Measurements from ENCODE around the gene TMPRSS11D.

The TMPRSS11D gene

DNA sequence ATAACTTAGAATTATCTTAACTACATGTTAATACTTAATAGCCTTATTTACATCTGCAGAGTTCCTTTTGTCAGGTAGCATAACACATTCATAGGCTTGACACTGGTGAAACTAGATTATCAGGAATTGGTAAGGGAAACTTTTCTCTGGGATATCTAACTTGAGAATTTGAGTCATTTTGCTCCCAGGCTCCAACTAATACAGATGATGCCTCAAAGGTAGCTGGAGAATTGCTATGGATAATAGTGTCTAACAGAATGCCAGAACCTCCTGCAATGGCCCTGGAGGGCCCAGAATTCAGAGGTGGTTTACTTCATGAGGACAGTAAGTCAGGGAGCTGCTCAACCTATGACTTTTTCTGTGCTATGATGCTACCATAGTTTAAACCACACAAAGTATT is 13.9 kb upstream of the TMPRSS11D start:
- TF ChIP-seq YY1 (IDR thresholded peaks at IDR 0.05; ENCODE audit: low read depth), result no peak
- TF ChIP-seq, protein P1, sequence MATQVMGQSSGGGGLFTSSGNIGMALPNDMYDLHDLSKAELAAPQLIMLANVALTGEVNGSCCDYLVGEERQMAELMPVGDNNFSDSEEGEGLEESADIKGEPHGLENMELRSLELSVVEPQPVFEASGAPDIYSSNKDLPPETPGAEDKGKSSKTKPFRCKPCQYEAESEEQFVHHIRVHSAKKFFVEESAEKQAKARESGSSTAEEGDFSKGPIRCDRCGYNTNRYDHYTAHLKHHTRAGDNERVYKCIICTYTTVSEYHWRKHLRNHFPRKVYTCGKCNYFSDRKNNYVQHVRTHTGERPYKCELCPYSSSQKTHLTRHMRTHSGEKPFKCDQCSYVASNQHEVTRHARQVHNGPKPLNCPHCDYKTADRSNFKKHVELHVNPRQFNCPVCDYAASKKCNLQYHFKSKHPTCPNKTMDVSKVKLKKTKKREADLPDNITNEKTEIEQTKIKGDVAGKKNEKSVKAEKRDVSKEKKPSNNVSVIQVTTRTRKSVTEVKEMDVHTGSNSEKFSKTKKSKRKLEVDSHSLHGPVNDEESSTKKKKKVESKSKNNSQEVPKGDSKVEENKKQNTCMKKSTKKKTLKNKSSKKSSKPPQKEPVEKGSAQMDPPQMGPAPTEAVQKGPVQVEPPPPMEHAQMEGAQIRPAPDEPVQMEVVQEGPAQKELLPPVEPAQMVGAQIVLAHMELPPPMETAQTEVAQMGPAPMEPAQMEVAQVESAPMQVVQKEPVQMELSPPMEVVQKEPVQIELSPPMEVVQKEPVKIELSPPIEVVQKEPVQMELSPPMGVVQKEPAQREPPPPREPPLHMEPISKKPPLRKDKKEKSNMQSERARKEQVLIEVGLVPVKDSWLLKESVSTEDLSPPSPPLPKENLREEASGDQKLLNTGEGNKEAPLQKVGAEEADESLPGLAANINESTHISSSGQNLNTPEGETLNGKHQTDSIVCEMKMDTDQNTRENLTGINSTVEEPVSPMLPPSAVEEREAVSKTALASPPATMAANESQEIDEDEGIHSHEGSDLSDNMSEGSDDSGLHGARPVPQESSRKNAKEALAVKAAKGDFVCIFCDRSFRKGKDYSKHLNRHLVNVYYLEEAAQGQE (IDR thresholded peaks at IDR 0.05; ENCODE audit: low read depth), result no peak
- TF ChIP-seq, protein P2, sequence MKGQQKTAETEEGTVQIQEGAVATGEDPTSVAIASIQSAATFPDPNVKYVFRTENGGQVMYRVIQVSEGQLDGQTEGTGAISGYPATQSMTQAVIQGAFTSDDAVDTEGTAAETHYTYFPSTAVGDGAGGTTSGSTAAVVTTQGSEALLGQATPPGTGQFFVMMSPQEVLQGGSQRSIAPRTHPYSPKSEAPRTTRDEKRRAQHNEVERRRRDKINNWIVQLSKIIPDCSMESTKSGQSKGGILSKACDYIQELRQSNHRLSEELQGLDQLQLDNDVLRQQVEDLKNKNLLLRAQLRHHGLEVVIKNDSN (IDR thresholded peaks at IDR 0.05), result no peak
- no peak for TF ChIP-seq TAF1 (IDR thresholded peaks at IDR 0.05; ENCODE audit: low read depth)
- TF ChIP-seq NFIC (IDR thresholded peaks at IDR 0.05), result no peak
- TF ChIP-seq, protein P3, sequence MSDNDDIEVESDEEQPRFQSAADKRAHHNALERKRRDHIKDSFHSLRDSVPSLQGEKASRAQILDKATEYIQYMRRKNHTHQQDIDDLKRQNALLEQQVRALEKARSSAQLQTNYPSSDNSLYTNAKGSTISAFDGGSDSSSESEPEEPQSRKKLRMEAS (IDR thresholded peaks at IDR 0.05), result no peak
- TF ChIP-seq CREB1 (IDR thresholded peaks at IDR 0.05; ENCODE audit: low read depth), result no peak
- TF ChIP-seq TCF12 (IDR thresholded peaks at IDR 0.05; ENCODE audit: low read depth), result no peak

DNA sequence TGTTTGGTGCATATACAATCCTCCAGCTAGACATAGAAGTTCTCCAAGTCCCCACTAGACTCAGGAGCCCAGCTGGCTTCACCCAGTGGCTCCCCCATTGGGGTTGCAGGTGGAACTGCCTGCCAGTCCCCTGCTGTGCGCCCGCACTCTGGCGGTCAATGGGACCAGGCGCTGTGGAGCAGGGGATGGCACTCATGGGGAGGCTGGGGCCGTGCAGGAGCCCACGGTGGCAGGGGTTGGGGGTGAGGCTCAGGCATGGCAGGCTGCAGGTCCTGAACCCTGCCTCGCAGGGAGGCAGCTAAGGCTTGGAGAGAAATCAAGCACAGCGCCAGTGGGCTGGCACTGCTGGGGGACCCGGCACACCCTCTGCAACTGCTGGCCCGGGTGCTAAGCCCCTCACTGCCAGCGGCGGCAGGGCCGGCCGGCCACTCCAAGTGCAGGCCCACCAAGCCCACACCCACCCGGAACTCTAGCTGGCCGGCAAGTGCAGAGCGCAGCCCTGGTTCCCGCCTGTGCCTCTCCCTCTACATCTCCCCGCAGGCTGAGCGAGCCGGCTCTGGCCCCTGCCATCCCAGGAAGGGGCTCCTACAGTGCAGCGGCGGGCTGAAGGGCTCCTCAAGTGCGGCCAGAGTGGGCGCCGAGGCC is 12.7 kb upstream of the TMPRSS11D start:
- TF ChIP-seq TAF1 (IDR thresholded peaks at IDR 0.05; ENCODE audit: low read depth), result no peak
- TF ChIP-seq NFIC (IDR thresholded peaks at IDR 0.05), result no peak
- TF ChIP-seq YY1 (IDR thresholded peaks at IDR 0.05; ENCODE audit: low read depth), result no peak
- TF ChIP-seq ZBTB7A (IDR thresholded peaks at IDR 0.05; ENCODE audit: low read depth), result no peak
- no peak for TF ChIP-seq RAD21 (IDR thresholded peaks at IDR 0.05; ENCODE audit: low read depth)
- TF ChIP-seq CREB1 (IDR thresholded peaks at IDR 0.05; ENCODE audit: low read depth), result no peak
- TF ChIP-seq EGR1 (IDR thresholded peaks at IDR 0.05), result no peak
- TF ChIP-seq, protein P1 (IDR thresholded peaks at IDR 0.05; ENCODE audit: low read depth), result no peak

DNA sequence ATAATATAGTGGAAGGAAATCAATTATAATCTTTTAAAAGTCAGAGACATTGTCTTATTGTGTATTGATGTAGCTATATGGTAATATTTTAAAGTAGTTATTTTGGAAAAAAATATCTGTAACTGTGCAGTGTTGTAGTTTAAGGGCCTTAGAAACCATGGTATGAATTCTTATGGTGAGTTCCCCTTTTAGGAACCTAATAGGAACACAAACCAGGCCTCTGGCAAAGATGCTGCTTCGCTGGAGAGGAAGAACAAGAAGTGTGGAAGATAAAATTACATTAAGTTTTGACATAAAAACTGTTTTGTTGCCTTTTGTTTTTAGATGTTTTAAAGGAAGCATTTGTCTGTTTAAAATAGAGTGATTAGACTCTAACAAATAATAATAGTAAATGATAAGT is 10.9 kb upstream of the TMPRSS11D start:
- TF ChIP-seq RAD21 (IDR thresholded peaks at IDR 0.05; ENCODE audit: low read depth), result no peak
- no peak for TF ChIP-seq NFIC (IDR thresholded peaks at IDR 0.05)
- TF ChIP-seq YY1 (IDR thresholded peaks at IDR 0.05; ENCODE audit: low read depth), result no peak
- TF ChIP-seq, protein P2 (IDR thresholded peaks at IDR 0.05), result no peak
- TF ChIP-seq TCF12 (IDR thresholded peaks at IDR 0.05; ENCODE audit: low read depth), result no peak
- TF ChIP-seq CEBPB (IDR thresholded peaks at IDR 0.05), result no peak
- TF ChIP-seq, protein P1 (IDR thresholded peaks at IDR 0.05; ENCODE audit: low read depth), result no peak
- no peak for TF ChIP-seq ZBTB7A (IDR thresholded peaks at IDR 0.05; ENCODE audit: low read depth)
- TF ChIP-seq CREB1 (IDR thresholded peaks at IDR 0.05; ENCODE audit: low read depth), result no peak
- TF ChIP-seq TAF1 (IDR thresholded peaks at IDR 0.05; ENCODE audit: low read depth), result no peak
- no peak for TF ChIP-seq EGR1 (IDR thresholded peaks at IDR 0.05)
- no peak for TF ChIP-seq EP300 (IDR thresholded peaks at IDR 0.05; ENCODE audit: borderline replicate concordance)

DNA sequence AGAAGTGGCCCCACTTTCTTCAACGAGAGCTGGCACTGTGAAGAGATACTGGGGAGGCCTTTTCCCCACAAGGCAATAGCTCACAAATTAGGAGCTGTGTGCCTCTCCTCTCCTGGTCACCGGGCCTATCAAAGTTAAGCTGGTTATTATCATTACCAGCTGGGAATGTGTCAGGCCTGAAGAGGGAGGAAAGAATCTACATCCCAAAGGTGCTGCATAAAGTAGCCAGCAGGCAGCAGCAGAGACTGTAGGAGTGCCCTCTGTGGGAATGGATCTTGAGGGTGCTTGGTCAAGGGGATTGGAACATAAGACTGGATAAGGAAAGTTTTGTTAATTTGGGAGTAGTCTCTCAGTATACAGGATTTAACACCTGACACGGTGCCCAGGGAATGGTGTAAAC is 9.1 kb upstream of the TMPRSS11D start:
- TF ChIP-seq, protein P2 (IDR thresholded peaks at IDR 0.05), result no peak
- TF ChIP-seq CREB1 (IDR thresholded peaks at IDR 0.05; ENCODE audit: low read depth), result no peak
- TF ChIP-seq RAD21 (IDR thresholded peaks at IDR 0.05; ENCODE audit: low read depth), result peak; percentile 17; the same call in 1 of the 2 replicates
- TF ChIP-seq, protein P3 (IDR thresholded peaks at IDR 0.05), result no peak
- TF ChIP-seq YY1 (IDR thresholded peaks at IDR 0.05; ENCODE audit: low read depth), result no peak
- no peak for TF ChIP-seq TAF1 (IDR thresholded peaks at IDR 0.05; ENCODE audit: low read depth)
- TF ChIP-seq NFIC (IDR thresholded peaks at IDR 0.05), result no peak
- TF ChIP-seq, protein P1 (IDR thresholded peaks at IDR 0.05; ENCODE audit: low read depth), result no peak
- TF ChIP-seq TCF12 (IDR thresholded peaks at IDR 0.05; ENCODE audit: low read depth), result no peak
